ENCODE measurements around the gene FGD4.

Gene FGD4

GRCh38 chr12:32460638-32461037 lies 61.3 kb downstream of the FGD4 start:
- no peak for DNase-seq

GRCh38 chr12:32462908-32463307 lies 63.5 kb downstream of the FGD4 start:
- no peak for DNase-seq

- DNase-seq: no peak
These were observed 66.8 kb downstream of the FGD4 start for GRCh38 chr12:32466187-32466586.

GRCh38 chr12:32466986-32467711 lies 67.8 kb downstream of the FGD4 start:
- no peak for DNase-seq

- DNase-seq: no peak
These were observed 68.9 kb downstream of the FGD4 start for GRCh38 chr12:32467959-32468863.

- DNase-seq: no peak
These were observed 71.6 kb downstream of the FGD4 start for GRCh38 chr12:32470936-32471470.

- DNase-seq: no peak
These were observed 72.2 kb downstream of the FGD4 start for GRCh38 chr12:32471591-32472001.

- no peak for DNase-seq
These were observed 76.4 kb downstream of the FGD4 start for GRCh38 chr12:32475724-32476123.

- DNase-seq: no peak
These were observed 77.1 kb downstream of the FGD4 start for GRCh38 chr12:32476446-32476845.

- DNase-seq: no peak
These were observed 78.4 kb downstream of the FGD4 start for GRCh38 chr12:32477714-32478113.

GRCh38 chr12:32478166-32478565 lies 78.8 kb downstream of the FGD4 start:
- DNase-seq: no peak

GRCh38 chr12:32478858-32479725 lies 79.7 kb downstream of the FGD4 start:
- no peak for DNase-seq

GRCh38 chr12:32482226-32482625 lies 82.9 kb downstream of the FGD4 start:
- DNase-seq: no peak

- DNase-seq: no peak
These were observed 84.1 kb downstream of the FGD4 start for GRCh38 chr12:32483499-32483898.

- DNase-seq: no peak
These were observed 84.6 kb downstream of the FGD4 start for GRCh38 chr12:32483993-32484392.

GRCh38 chr12:32486158-32486557 lies 86.8 kb downstream of the FGD4 start:
- DNase-seq: no peak

- DNase-seq: no peak
These were observed 88.8 kb downstream of the FGD4 start for GRCh38 chr12:32488132-32488531.

- DNase-seq: no peak
These were observed 89.7 kb downstream of the FGD4 start for GRCh38 chr12:32489070-32489469.

GRCh38 chr12:32490801-32491200 lies 91.4 kb downstream of the FGD4 start:
- DNase-seq: no peak

GRCh38 chr12:32493282-32493681 lies 93.9 kb downstream of the FGD4 start:
- DNase-seq: no peak

GRCh38 chr12:32494656-32495055 lies 95.3 kb downstream of the FGD4 start:
- DNase-seq: no peak

GRCh38 chr12:32496946-32497345 lies 97.6 kb downstream of the FGD4 start:
- DNase-seq: no peak

GRCh38 chr12:32497864-32498263 lies 98.5 kb downstream of the FGD4 start:
- no peak for DNase-seq
